ENCODE results near the gene PRKAG2. TPM values are rescaled to one million over a fixed set of nuclear protein-coding genes. Genes with fewer than 3 reads are reported as not detected.

The PRKAG2 gene
- total and polyA plus RNA-seq, 2 of the 8 experiments (the other 6 are each of a cell fraction or from before 2014, with no cell fraction given) = 7.5 to 18.1 TPM

DNA sequence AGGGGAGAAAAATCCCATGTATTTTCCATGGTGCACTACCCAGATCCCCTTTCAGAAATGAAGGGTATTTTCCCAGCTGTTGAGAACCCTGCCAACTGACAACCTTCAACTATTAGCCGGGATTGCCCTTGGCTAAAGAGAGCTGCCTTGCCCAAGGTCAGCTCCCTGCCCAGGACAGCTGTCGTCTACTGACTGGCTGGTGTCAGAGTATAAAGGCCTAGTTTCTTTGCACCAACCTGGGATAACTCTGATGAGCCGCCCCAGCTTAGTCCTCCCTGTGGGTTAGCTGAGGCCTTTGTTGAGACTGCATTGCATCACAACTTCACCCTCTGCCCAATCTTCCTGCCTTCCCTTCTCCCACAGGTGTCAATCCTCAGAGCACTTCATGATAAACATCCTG is 210.0 kb downstream of the PRKAG2 start:
- DNase-seq (ENCODE audit: low read depth in 1 of 2, low spot score in 2 of 2) = no peak
- Histone ChIP-seq H4K5ac (ENCODE audit: insufficient read length, low read depth, low read length) (no peak overlapping the region), H4K91ac (replicated peaks; ENCODE audit: insufficient read length, low read length) (no peak overlapping the region), H3K4me3 (ENCODE audit: extremely low read depth in 1 of 4, insufficient read depth in 2 of 4, low read depth in 3 of 4, low read length in 4 of 4) (no peak overlapping the region), H2AK5ac (ENCODE audit: low read depth, low read length) (no peak overlapping the region), H3K27me3 (replicated peaks in 1 of 4; ENCODE audit: control insufficient read depth in 3 of 4, extremely low read depth in 1 of 4, insufficient read depth in 3 of 4, low read length in 3 of 4) (no peaks in the 10 kb centered on the region), H4K20me1 (replicated peaks in 1 of 2; ENCODE audit: control insufficient read depth in 1 of 2, insufficient read depth in 2 of 2, low read length in 2 of 2) (no peaks in the 10 kb centered on the region), H3K79me1 (ENCODE audit: low read depth, low read length) (no peaks in the 10 kb centered on the region), H2BK12ac (ENCODE audit: low read depth, low read length) (no peak overlapping the region), H3K9me3 (ENCODE audit: insufficient read depth in 2 of 2, low read depth in 1 of 2, low read length in 1 of 2) (0 out of 4 replicates have a peak, but pooled peaks cover 0 to 6% of the 10 kb centered on the region in 2 experiments), H3K56ac (replicated peaks; ENCODE audit: insufficient read length, low read depth, low read length) (no peak overlapping the region), H3K4me1 (replicated peaks in 1 of 4; ENCODE audit: control insufficient read depth in 3 of 4, insufficient read depth in 4 of 4, low read length in 3 of 4) (peaks cover 0 to 4% (median 2%) of the 10 kb centered on the region in 4 experiments; a peak in 4 of 7 replicates), H2BK15ac (ENCODE audit: low read length) (no peak overlapping the region), H3K14ac (ENCODE audit: insufficient read length) (no peak overlapping the region), H3K9ac (replicated peaks in 1 of 4; ENCODE audit: extremely low read depth in 1 of 4, low read depth in 3 of 4, low read length in 3 of 4) (no peak overlapping the region), H3K4me2 (ENCODE audit: insufficient read depth in 1 of 2, low read depth in 2 of 2, low read length in 2 of 2) (no peak overlapping the region), H4K8ac (ENCODE audit: extremely low read depth, insufficient read depth, low read length) (no peak overlapping the region), H3K27ac (ENCODE audit: low read depth, low read length) (no peak overlapping the region), H3K4ac (replicated peaks; ENCODE audit: insufficient read length, low read depth, low read length) (no peak overlapping the region), H3K36me3 (ENCODE audit: control insufficient read depth in 2 of 4, insufficient read depth in 4 of 4, low read length in 3 of 4) (no peaks in the 10 kb centered on the region), H2BK20ac (ENCODE audit: low read length) (no peak overlapping the region), H3K79me2 (ENCODE audit: control insufficient read depth in 1 of 2, insufficient read depth in 2 of 2, low read length in 2 of 2) (no peaks in the 10 kb centered on the region), H3K23me2 (ENCODE audit: low read depth, low read length) (no peaks in the 10 kb centered on the region), H3K23ac (ENCODE audit: insufficient read length) (no peak overlapping the region), H2AFZ (ENCODE audit: low read length) (no peak overlapping the region), H3K18ac (ENCODE audit: extremely low read depth, low read length) (no peak overlapping the region), H2BK120ac (replicated peaks; ENCODE audit: low read depth, low read length) (no peak overlapping the region), H2BK5ac (ENCODE audit: low read depth, low read length) (no peak overlapping the region)
- 88% methylated on average over 3 of the region's 3 CpGs; no CpG with 5 or more reads in 1 of the 2 experiments for WGBS, 2 experiments (ENCODE audit: extremely low coverage in 1 of 2, insufficient coverage in 1 of 2, insufficient read length in 1 of 2, insufficient replicate concordance in 2 of 2, low coverage in 1 of 2, low lambda C conversion rate in 2 of 2, missing lambda C conversion rate in 1 of 2)
- ChIA-PET POLR2A (ENCODE audit: partially characterized antibody) (interaction anchor here (1.8 kb wide), 1 partner anchor 10 kb away, joined by 7 read pairs; no protein-coding TSS in a partner anchor), CTCF (ENCODE audit: partially characterized antibody) (interaction anchor here (0.9 to 2.6 kb wide), 6 partner anchors 15 to 88 kb away, joined by 3 to 9 read pairs (median 4); no protein-coding TSS in a partner anchor)
- no peak for FAIRE-seq
- no peak for TF ChIP-seq BRCA1 (IDR thresholded peaks at IDR 0.05; ENCODE audit: low read depth, low read length)
- TF ChIP-seq CHD2 (IDR thresholded peaks at IDR 0.05; ENCODE audit: low read length) = no peak
- no peak for TF ChIP-seq TAF7 (optimal IDR thresholded peaks at IDR 0.05; ENCODE audit: borderline replicate concordance, low read depth, low read length)
- TF ChIP-seq TEAD4 (IDR thresholded peaks at IDR 0.05; ENCODE audit: low read depth, low read length) = no peak
- TF ChIP-seq SUZ12 (IDR thresholded peaks at IDR 0.05; ENCODE audit: low read length) = no peak
- TF ChIP-seq, protein P1, sequence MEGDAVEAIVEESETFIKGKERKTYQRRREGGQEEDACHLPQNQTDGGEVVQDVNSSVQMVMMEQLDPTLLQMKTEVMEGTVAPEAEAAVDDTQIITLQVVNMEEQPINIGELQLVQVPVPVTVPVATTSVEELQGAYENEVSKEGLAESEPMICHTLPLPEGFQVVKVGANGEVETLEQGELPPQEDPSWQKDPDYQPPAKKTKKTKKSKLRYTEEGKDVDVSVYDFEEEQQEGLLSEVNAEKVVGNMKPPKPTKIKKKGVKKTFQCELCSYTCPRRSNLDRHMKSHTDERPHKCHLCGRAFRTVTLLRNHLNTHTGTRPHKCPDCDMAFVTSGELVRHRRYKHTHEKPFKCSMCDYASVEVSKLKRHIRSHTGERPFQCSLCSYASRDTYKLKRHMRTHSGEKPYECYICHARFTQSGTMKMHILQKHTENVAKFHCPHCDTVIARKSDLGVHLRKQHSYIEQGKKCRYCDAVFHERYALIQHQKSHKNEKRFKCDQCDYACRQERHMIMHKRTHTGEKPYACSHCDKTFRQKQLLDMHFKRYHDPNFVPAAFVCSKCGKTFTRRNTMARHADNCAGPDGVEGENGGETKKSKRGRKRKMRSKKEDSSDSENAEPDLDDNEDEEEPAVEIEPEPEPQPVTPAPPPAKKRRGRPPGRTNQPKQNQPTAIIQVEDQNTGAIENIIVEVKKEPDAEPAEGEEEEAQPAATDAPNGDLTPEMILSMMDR (IDR thresholded peaks at IDR 0.05; ENCODE audit: control extremely low read depth in 1 of 3, insufficient read depth in 1 of 3, low read depth in 1 of 3, low read length in 3 of 3) = no peak
- TF ChIP-seq SAP30 (IDR thresholded peaks at IDR 0.05; ENCODE audit: insufficient read depth, insufficient replicate concordance, low read length) = no peak
- no peak for TF ChIP-seq NRF1 (IDR thresholded peaks at IDR 0.05; ENCODE audit: low read depth, low read length)
- no peak for TF ChIP-seq BCL11A (IDR thresholded peaks at IDR 0.05; ENCODE audit: low read depth in 2 of 2, low read length in 2 of 2)
- no peak for TF ChIP-seq E2F6 (IDR thresholded peaks at IDR 0.05)

Measured in H1 (cell line).